Cardiac septum (tissue), 1 donor: ENCODE data around the gene SPTBN4. TPM values are rescaled to one million over a fixed set of nuclear protein-coding genes. Genes with fewer than 3 reads are reported as not detected.
"Not testable (repeated sequence)": the region's sequence is repeated elsewhere in the genome, so short reads cannot be mapped to it uniquely, and the experiment has no call there.

Source experiments
- DNase-seq: peaks from one replicate; pipeline ENCODE4 v3.0.0-alpha.2; 2020; ENCODE audit warnings: low spot score
- intact Hi-C: fragments of 100-400 bp; cut with DNase I; formaldehyde crosslinking; loops from one replicate; pipeline ENCODE4 v1.14.0; 2022
- long read RNA-seq: library from polyadenylated mRNA; unstranded; transcript quantifications from one replicate; pipeline ENCODE4 v2.0.0, GENCODE V29; 2021
- total RNA-seq: library from RNA; stranded (reverse); fragmentation: NEBNext Ultra II Directional; extraction: Animal tissue kit (Norgen Biotek cat#: 25700); gene quantifications from one replicate; pipeline ENCODE4 v1.2.1, GENCODE V29; 2021
- donor health status: DM: no; HTN: no; CAD: no.

The SPTBN4 gene
- total RNA-seq, result 5.1 TPM
- long read RNA-seq, partial matches to known transcripts, result 10 of 15 reads
- long read RNA-seq, other reads (novel, unspliced or antisense), result 3 of 15 reads

DNA sequence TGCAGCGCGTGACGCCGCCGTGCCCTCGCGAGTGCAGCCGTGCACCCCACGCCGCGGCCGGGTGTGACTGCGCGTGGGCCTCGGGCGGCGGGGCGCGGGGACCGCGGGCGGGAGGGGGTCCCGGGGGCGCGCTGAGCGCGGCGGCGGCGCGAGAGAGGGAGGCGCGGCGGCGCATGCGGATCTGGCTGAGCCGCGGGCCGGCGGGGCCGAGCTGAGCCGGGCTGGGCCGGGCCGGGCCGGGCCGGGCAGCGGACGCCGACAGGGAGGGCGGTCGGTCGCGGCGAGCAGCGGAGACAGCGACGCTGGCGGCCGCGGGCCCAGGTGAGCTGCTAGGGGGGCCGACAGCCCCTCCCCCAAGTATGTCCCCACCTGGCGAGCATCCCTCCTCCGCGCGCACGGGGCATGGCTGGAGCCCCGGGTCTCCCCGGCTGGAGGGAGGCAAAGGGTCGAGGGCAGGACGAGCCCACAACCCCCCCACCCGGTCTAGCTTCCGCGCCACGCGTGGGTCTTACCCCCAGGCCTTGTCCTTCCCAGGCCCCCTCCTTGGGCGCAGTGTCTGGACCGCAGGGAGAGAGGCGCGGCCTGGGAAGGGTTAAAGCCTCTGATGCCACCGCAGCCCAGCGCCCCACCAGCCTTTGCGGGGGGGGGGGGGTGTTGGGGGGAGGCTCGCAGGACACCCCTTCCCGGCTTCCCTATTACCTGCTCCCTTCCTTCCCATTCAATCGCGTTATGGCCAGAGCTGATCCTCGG lies at the start of gene SPTBN4:
Gene SPTBN4, plus strand, starts transcription at position 17 of the 750 bp plus-strand sequence. CDS start 5,621 bp downstream, outside the sequence.
- intact Hi-C loops, result loop anchor here (2.0 to 5.0 kb wide), 2 partner anchors 62 to 135 kb away; partner anchors contain the start of gene LTBP4
- DNase-seq, result no peak

DNA sequence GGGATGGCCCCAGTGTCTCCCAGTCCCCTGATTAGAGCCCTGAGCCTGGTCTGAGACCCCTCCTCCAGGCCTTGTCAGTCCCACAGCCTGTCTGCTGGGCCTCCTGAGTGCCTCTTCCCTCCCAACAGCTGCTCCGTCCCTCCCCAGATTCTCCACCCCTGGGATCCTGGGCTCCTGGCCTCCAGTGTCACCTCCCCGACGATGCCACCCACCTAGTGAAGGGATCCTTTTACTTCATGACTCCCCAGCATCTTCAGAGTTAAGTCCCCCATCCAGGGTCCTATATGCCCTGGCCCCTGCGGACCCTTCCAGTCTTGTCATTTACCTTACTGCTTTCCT lies 49.2 kb upstream of the SPTBN4 start:
- DNase-seq, result no peak
- intact Hi-C loops, result no loop called here

DNA sequence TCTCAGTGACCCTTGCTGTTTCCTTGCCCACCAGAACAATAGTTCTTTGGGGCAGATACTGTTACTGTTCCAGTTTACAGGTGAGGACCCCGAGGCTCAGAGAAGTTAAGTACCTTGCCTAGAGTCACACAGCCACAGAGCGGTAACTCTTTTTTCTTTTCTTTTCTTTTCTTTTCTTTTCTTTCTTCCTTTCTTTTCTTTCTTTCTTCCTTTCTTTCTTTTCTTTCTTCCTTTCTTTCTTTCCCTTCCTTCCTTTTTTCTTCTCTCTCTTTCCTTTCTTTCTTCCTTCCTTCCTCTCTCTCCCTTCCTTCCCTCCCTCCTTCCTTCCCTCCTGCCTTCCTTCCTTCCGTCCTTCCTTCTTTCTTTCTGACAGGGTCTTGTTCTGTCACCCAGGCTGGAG lies 48.8 kb upstream of the SPTBN4 start:
- DNase-seq, result no peak
- intact Hi-C loops, result no loop called here

DNA sequence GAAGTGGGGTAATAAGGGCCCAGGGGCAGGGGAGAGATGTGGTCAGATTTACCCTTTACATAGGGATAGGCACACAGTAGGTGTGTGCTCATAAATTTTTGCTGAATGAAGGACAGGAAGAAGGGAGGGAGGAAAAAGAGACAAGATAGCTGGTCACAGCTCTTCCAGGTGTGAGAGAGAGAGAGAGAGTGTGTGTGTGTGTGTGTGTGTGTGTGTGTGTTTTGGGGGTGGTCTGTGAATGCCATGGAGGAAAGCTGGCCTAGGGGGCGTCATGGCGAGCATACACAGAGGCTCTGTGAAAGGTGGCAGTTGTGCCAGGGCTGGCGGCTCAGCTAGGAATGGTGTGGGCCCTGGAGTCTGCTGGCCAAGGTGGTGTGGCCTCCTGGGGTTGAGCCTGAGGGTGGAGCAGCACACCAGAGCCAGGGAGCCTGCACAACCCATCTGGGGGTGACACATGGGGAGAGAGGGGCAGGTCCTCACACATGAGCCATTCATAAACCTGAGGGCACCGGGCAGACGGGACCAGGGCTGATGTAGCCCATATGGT lies 47.7 kb upstream of the SPTBN4 start:
- intact Hi-C loops, result no loop called here
- DNase-seq, result no peak

DNA sequence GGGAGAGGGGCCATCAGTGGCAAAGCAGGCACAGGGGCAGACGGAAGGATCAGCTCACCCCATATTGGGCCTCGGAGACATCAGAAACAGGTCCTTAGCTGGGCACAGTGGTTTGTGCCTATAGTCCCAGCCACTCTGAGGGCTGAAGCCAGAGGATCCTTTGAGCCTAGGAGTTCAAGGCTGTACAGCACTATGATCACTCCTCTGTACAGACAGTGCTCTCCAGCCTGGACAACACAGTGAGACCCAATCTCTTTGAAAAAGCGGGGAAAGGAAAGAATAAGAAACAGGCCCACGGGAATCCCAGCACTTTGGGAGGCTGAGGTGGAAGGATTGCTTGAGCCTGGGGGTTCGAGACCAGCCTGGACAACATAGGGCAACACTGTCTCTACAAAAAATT lies 47.0 kb upstream of the SPTBN4 start:
- intact Hi-C loops, result loop anchor here (2.0 kb wide), 1 partner anchor 45 kb away; the partner anchor contains the start of gene BLVRB

DNA sequence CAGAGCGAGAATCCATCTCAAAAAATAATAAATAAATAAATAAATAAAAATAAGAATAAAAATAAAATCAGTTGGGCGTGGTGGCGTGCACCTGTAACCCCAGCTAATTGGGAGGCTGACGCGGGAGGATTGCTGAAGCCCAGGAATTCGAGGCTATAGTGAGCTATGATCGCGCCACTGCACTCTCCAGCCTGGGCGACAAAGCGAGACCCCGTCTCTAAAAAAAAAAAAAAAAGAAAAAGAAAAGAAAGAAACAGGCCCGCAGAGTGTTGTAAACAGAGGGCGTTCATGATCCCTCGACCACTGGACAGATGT lies 46.4 kb upstream of the SPTBN4 start:
- DNase-seq, result no peak
- intact Hi-C loops, result loop anchor here (2.0 kb wide), 1 partner anchor 44 kb away; the partner anchor contains the start of gene BLVRB

More for the DNA sequence above, 47.0 kb upstream of the SPTBN4 start:
- no peak for DNase-seq

DNA sequence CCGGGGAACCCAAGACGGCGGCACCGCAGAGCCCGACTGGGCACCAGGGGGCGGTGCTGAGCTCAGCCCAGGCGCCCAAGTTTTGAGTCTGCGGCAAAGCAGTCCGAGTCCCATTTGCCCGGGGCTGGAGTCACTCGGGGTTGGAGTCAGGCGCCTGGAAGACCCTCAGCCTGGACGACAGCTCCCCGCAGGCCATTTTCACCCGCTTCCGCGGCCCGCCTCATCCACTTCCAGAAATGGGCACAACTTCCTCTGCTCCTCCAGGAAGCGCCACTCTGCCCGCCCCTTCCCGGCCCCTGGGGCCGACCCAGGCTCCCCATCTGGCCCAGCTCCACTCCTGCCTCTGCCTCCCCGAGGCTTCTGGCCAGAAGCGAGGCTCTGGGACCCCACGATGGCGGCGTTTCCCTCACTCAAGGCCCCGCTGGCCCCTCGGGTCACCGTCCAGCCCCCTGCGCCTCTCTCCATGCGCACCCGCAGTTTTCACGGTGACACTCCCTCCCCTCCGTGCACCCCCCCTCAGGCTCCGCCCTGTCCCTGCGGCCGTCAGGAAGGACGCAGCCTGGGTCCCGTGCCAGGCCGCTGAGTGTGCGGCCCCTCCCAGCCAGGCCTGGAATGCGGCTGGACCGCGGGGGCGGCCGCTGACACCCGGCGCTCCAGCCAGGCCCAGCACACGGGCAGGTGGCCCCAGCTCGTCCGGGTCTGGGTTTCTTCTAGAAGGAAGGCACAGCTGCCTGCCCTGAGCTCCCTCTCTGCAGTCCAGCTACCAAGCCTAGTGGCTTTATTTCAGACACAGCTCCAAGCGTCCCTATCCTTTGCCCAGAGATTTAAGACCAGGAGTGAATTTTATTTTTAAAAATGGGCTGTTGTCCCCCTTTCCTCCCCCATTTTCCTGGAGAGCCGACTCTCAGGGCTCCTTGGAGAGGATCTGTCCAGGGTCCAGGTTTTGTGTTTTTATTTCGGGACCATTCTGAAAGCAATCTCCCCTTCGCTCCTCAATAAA lies 45.7 kb upstream of the SPTBN4 start:
- intact Hi-C loops, result loop anchor here (1.0 to 2.0 kb wide), 2 partner anchors 22 to 44 kb away; partner anchors contain the start of gene BLVRB

DNA sequence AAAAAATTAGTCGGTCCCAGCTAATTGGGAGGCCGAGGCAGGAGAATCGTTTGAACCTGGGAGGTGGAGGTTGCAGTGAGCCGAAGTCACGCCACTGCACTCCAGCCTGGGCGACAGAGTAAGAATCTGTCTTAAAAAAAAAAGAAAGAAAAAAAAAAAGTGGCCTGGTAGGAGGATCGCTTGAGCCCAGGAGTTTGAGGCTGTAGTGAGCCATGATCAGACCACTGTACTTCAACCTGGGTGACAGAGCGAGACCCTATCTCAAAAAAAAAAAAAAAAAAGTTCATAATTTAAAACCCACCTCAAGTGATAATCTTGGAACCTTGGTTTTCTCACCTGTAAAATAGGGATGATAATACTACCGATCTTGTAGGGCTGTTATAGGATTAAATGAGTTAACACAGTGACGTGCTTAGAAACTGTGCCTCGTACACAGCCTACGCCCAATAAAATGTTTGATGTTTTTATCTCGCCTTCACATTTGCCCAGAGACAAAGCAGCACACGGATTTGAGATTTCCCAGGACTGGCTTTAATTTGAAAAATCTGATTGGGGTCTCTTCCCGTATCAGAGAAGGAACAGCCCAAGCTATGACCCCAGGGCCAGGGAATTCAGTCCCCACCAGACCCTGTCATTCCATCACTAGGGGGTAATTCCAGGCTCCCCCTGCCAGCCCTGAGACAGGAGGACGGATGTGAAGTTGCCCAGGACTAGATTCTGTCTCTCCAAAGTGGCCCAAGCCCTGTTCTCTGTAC lies 44.6 kb upstream of the SPTBN4 start:
- intact Hi-C loops, result loop anchor here (1.0 to 2.0 kb wide), 2 partner anchors 21 to 43 kb away; partner anchors contain the start of gene BLVRB
- no peak for DNase-seq

More for the DNA sequence above, 45.7 kb upstream of the SPTBN4 start:
- peak; percentile 96 for DNase-seq

DNA sequence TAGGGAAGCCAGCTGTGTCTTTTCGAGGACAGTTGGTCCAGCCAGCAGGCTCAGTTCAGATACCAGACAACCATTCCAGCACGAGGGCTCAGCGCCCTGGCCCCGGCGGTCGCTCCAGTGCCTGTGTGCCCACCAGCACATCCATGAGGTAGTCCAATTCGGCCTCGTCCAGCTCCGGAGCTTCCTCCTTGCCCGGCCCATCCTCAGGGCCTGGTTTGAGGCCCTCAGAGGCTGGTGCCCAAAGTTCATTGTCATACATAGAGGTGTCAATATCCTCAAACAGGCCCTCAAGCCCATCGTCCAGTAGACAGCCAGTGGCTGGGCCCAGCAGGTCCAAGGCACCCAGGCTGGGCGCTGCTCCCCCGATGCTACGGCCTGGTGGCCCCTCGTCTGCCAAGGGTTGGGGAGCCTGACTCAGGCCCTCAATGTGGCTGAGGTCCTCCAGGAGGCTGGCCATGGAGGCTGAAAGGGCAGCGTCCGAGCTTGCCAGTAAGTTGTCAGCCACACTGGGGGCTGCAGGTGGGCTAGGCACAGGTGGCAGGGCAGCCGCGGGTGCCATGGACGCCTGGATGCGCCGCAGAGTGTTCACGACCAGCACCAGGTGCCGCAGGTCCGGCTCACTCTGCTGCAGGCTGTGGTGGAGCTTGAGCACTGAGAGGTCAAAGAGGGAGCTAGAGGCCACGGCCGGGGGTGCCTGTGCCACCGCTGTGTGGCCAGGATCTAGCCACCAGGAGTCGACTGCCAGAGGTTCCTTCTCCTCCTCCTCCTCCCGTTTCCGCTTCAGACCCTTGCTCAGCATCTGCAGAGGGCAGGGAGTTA lies 43.8 kb upstream of the SPTBN4 start:
- intact Hi-C loops, result no loop called here
- no peak for DNase-seq

DNA sequence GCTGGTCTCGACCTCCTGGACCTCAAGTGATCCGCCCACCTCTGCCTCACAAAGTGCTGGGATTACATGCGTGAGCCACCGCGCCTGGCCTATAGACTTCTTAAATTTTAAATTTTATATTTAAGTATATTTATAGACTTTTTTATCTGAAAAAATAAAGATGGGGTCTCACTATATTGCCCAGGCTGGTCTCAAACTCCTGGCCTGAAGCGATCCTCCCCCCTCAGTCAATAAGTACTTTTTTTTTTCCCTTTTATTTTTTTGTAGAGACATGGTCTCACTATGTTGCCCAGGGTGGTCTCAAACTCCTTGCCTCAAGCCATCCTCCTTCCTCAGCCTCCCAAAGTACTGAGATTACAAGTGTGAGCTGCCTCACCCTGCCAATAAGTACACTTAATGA lies 42.9 kb upstream of the SPTBN4 start:
- intact Hi-C loops, result no loop called here
- DNase-seq, result no peak

DNA sequence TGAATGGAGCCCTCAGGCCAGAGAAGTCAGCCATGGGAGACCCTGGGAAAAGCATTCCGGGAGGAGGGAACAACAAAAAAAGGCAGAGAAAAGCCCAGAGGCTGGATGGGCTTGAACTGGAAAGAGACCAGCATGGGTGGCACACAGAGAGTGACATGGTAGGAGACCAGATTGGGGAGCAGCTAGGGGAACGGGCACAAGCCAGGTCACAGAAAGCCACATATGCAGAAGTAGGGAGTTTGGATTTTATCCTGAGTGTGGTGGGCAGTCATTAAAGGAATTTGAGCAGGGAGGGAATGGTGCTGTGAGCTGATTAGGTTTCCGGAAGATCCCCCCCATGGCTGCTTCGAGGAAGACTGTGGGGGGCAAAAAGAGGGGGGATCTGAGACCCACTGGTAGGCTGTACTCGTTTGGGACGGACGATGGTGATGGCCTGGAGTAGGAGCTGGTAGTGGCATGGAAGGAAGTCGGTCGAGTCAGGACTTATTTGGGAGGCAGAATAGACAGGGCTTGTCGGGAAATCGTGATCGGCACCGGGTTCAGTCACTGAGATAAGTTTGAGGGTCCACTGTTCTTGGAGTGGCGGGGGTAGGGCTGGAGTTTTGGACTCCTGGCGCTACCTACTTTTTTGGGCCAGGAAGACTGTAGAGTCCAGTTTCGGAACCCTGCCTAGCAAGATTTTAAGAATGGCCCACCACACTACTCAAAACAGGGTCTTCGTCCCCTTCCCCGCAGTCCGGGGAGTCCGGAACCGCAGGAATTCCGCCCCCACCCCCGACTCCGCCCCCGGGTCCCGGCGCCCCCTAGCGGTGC lies 42.0 kb upstream of the SPTBN4 start:
- DNase-seq, result no peak
- intact Hi-C loops, result loop anchor here (1.0 kb wide), 1 partner anchor 18 kb away; no protein-coding TSS in a partner anchor

DNA sequence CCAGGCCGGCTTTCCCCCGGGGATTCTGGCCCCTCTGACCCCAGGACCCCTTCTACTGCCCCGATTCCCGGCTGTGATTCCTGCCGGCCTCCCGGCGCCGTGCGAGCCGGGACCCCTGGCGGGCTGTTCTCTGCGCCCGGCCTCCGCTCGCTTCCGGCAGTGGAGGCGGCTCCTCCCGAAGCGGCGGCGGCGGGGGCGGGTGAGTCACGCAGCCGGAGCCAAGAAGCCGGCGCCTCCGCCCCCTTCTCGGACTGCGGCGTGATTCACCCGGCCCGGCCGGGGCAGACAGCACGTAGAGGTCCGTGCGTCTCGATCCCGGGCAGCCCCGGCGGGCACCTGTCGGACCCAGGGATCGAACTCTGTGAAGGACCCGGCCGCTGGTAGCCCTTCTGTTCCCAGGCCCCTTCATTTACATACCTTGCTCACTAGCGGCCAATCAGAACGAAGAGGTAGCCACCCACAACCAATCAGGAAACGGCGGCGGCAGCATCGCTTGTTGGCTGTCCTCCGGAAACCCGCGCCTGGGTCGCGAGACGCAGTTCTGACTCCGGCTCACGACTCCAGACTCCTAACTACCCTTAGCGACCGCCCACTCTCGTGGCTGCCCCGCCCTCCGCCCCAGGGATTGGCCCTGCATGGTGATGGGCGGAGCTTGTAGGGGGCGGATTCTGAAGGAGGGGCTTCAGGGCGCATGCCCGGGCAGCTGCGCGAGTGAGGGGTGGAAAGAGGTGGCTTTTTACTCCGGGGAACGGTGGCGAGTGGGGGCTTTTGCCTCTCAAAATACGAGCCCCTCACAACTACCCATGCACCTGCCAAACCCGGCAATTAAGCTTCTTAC lies 41.1 kb upstream of the SPTBN4 start, which contains the start of gene SERTAD1:
Gene SERTAD1, minus strand, starts transcription at position 543 of the 838 bp plus-strand sequence. CDS start 2,446 bp downstream, outside the sequence.
- intact Hi-C loops, result loop anchor here (1.0 kb wide), 1 partner anchor 18 kb away; no protein-coding TSS in a partner anchor
- DNase-seq, result peak; percentile 100

DNA sequence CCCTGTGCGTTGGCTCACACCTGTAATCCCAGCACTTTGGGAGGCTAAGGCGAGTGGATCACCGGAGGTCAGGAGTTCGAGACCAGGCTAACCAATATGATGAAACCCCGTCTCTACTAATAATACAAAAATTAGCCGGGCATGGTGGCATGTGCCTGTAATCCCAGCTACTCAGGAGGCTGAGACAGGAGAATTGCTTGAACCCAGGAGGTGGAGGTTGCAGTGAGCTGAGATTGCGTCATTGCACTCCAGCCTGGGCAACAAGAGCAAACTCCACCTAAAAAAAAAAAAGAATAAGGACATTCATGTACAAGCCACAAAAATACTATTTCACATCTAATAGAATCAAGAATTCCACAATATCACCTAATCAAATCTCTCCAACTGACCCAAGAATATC lies 38.6 kb upstream of the SPTBN4 start:
- DNase-seq, intact Hi-C loops: not testable (repeated sequence)

DNA sequence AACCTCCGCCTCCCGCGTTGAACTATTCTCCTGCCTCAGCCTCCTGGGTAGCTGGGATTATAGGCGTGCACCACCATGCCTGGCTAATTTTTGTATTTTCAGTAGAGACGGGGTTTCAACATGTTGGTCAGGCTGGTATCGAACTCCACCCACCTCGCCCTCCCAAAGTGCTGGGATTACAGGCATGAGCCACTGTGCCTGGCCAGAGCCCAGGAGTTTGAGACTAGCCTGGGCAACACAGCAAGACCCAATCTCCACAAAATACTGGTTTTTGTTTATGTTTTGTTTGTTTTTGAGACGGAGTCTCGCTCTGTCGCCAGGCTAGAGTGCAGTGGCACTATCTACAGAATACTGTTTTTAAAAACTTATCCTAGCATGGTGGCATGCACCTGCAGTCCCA lies 36.6 kb upstream of the SPTBN4 start:
- intact Hi-C loops, DNase-seq: not testable (repeated sequence)

DNA sequence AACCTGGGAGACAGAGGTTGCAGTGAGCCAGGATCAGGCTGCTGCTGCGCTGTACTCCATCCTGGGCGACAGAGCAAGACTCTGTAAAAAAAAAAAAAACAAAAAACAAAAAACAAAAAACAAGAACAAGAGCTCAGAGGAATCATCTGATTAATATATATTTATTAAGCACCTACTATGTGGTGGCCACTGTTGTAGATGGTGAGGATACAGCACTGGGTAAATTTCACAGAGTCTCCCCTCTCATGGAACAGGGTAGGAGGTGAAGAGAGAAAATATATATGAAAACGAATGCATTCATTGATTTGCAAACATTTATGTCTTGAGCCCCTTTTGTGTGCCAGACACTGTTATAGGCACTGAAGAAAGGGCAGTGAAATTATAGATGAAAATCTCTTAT lies 35.1 kb upstream of the SPTBN4 start:
- intact Hi-C loops, result no loop called here
- DNase-seq, result no peak

DNA sequence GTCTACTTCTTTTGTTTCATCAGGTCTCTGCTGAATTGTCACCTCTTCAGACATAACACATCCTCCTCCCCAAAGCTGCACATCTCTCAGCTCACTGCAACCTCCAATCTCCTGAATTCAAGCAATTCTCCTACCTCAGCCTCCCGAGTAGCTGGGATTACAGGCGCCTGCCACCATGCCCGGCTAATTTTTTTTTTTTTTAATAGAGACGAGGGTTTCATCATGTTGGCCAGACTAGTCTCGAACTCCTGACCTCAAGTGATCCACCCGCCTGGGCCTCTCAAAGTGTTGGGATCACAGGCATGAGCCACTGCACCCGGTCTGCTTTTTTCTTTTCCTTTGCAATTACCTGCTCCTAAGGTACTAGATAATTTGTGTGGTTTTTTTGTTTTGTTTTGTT lies 34.0 kb upstream of the SPTBN4 start:
- intact Hi-C loops, DNase-seq: not testable (repeated sequence)
